CD4-positive, alpha-beta memory T cell (primary cell): Measurements from ENCODE around the gene COQ10A. TPM values are rescaled to one million over a fixed set of nuclear protein-coding genes. Genes with fewer than 3 reads are reported as not detected.

ENCODE experiments used
- CTCF ChIA-PET: fragments of 350-600 bp; sonication (Branson Sonifier 250); formaldehyde crosslinking; loops from one replicate; lab custom pipeline; 2021; ENCODE audit warnings: inconsistent platforms; ENCODE audit not compliant: partially characterized antibody; lab: Charles Lee
- POLR2A ChIA-PET: fragments of 350-600 bp; sonication (Branson Sonifier 250); formaldehyde crosslinking; loops from one replicate; lab custom pipeline; 2021; ENCODE audit not compliant: partially characterized antibody; lab: Charles Lee
- DNase-seq, 5 donors: peaks; one replicate each; pipeline versions ENCODE4 v3.0.0 to v3.0.0-alpha.2; 2020 to 2022; ENCODE audit warnings: mixed read lengths in 1 of 5
- H3K27ac ChIP-seq: one replicate; pipeline ENCODE4 v1.7.0; 2013; ENCODE audit warnings: low read depth, low read length
- H3K27me3 ChIP-seq: 2 replicates; pipeline ENCODE4 v1.7.0; 2013; ENCODE audit warnings: mild to moderate bottlenecking, low read length, moderate library complexity; ENCODE audit not compliant: insufficient read depth
- H3K36me3 ChIP-seq: 2 replicates; pipeline ENCODE4 v1.7.0; 2013; ENCODE audit warnings: mild to moderate bottlenecking, low read length, moderate library complexity; ENCODE audit not compliant: insufficient read depth
- H3K4me1 ChIP-seq: 2 replicates; pipeline ENCODE4 v1.7.0; 2013; ENCODE audit warnings: mild to moderate bottlenecking, low read length, moderate library complexity; ENCODE audit not compliant: insufficient read depth
- H3K4me3 ChIP-seq, 2 donors: one replicate each; pipeline ENCODE4 v1.7.0; 2013; ENCODE audit warnings: low read length in 2 of 2, mild to moderate bottlenecking in 1 of 2
- H3K9me3 ChIP-seq, 2 donors: one replicate each; pipeline ENCODE4 v1.7.0; 2013; ENCODE audit warnings: low read length in 2 of 2, control low read depth in 1 of 2; ENCODE audit not compliant: control insufficient read depth in 1 of 2
- H3K27ac Mint-ChIP-seq, 7 donors: one replicate each; pipeline ENCODE4 v1.8.0; 2020 to 2021; ENCODE audit warnings: mixed read lengths in 7 of 7, mild to moderate bottlenecking in 6 of 7, inconsistent platforms in 3 of 7, moderate library complexity in 3 of 7
- H3K27me3 Mint-ChIP-seq, 2 donors: one replicate each; pipeline ENCODE4 v1.8.0; 2020 to 2021; ENCODE audit warnings: mixed read lengths in 2 of 2
- H3K36me3 Mint-ChIP-seq, 2 donors: one replicate each; pipeline ENCODE4 v1.8.0; 2020 to 2021; ENCODE audit warnings: mixed read lengths in 2 of 2, inconsistent platforms in 1 of 2, mild to moderate bottlenecking in 1 of 2
- H3K4me1 Mint-ChIP-seq, 4 donors: one replicate each; pipeline ENCODE4 v1.8.0; 2020 to 2021; ENCODE audit warnings: mixed read lengths in 4 of 4, mild to moderate bottlenecking in 1 of 4
- H3K4me3 Mint-ChIP-seq, 8 donors: one replicate each; pipeline ENCODE4 v1.8.0; 2020 to 2021; ENCODE audit warnings: mixed read lengths in 8 of 8, mild to moderate bottlenecking in 7 of 8, moderate library complexity in 6 of 8, inconsistent platforms in 3 of 8
- H3K9me3 Mint-ChIP-seq, 8 donors: one replicate each; pipeline ENCODE4 v1.8.0; 2020 to 2021; ENCODE audit warnings: mixed read lengths in 8 of 8, mild to moderate bottlenecking in 5 of 8, inconsistent platforms in 3 of 8, moderate library complexity in 1 of 8
- intact Hi-C: fragments of 100-400 bp; cut with micrococcal nuclease; formaldehyde crosslinking; loops from one replicate; pipeline ENCODE4 v1.15.1; 2023
- polyA plus RNA-seq, 2 donors: library from polyadenylated mRNA; unstranded; fragments of 300-500 nt; fragmentation: Illumina TruSeq; gene quantifications; one replicate each; pipeline ENCODE4 v1.2.3, GENCODE V29; 2021
- total RNA-seq, 2 experiments: library from RNA; stranded (reverse); gene quantifications; one replicate each; pipeline ENCODE4 v1.2.3, GENCODE V29; 2021

COQ10A gene
- total and polyA plus RNA-seq, 4 experiments from 2014 or later, result 8.7 to 38.6 (median 23.5) TPM

DNA sequence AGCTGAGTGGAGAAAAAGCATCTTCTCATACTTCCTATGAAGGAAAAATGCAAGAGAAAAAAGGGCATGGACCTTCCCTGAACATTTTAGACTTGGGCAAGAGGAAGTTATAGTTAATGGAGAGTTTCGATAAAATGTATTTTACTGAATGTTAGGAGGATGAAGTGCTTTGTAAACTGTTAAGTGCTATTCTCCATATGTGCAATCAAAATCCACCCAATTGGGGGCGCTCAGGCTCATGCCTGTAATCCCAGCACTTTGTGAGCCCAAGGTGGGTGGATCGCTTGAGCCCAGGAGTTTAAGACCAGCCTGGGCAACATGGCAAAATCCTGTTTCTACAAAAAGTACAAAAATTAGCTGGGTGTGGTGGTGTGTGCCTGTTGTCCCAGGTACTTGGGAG lies 50.9 kb downstream of the COQ10A start:
- H3K4me3 Mint-ChIP-seq, result no peak overlapping the region
- ChIA-PET POLR2A (interaction anchor here (2.6 to 4.4 kb wide), 3 partner anchors 18 to 131 kb away, joined by 19 to 109 read pairs (median 59); partner anchors contain the start of genes IL23A, PAN2, STAT2 and TIMELESS), CTCF (interaction anchor here (1.0 to 4.4 kb wide), 3 partner anchors 19 to 146 kb away, joined by 3 to 37 read pairs (median 6); partner anchors contain the start of gene TIMELESS)
- H3K4me1 Mint-ChIP-seq, result peaks cover 1 to 25% (median 13%) of the 10 kb centered on the region in 4 donors
- no peak overlapping the region for H3K27ac ChIP-seq
- H3K27ac Mint-ChIP-seq, result peak overlapping the region in 6 of 7 donors; percentile 42 to 74 (median 54)
- no peaks in the 10 kb centered on the region for H3K9me3 ChIP-seq
- no peak for DNase-seq
- peaks cover 15% of the 10 kb centered on the region for H3K36me3 ChIP-seq
- intact Hi-C loops, result loop anchor here (2.0 kb wide), 1 partner anchor 199 kb away; the partner anchor contains the start of gene ZC3H10
- H3K27me3 Mint-ChIP-seq, result no peaks in the 10 kb centered on the region
- H3K27me3 ChIP-seq, result no peaks in the 10 kb centered on the region
- peaks cover 16 to 33% of the 10 kb centered on the region in 2 donors for H3K36me3 Mint-ChIP-seq
- H3K4me1 ChIP-seq, result peaks cover 18% of the 10 kb centered on the region
- H3K9me3 Mint-ChIP-seq, result no peaks in the 10 kb centered on the region
- no peak overlapping the region for H3K4me3 ChIP-seq

Other genes with a start within 250 kb of the COQ10A start
- 1 to 10 TPM; 7.2 to 7.9 TPM for gene IKZF4, start 245.9 kb upstream of the COQ10A start, total RNA-seq
- gene IKZF4, start 245.9 kb upstream of the COQ10A start, polyA plus RNA-seq, result 1 to 10 TPM in 1 of 2 donors, under 1 TPM in 1; 0.37 to 2.2 TPM
- 10 to 100 TPM; 55.6 to 55.8 TPM for gene RPS26, start 225.0 kb upstream of the COQ10A start, total RNA-seq
- 1,000 to 10,000 TPM in 1 of 2 donors, 100 to 1,000 TPM in 1; 386 to 1,449 TPM for gene RPS26, start 225.0 kb upstream of the COQ10A start, polyA plus RNA-seq
- gene ERBB3, start 186.8 kb upstream of the COQ10A start, total RNA-seq, result 1 to 10 TPM; 5.9 to 6.9 TPM
- under 1 TPM; 0.61 to 0.70 TPM for gene ERBB3, start 186.8 kb upstream of the COQ10A start, polyA plus RNA-seq
- gene PA2G4, start 162.4 kb upstream of the COQ10A start, total RNA-seq, result 100 to 1,000 TPM; 106 to 108 TPM
- 100 to 1,000 TPM; 204 to 223 TPM for gene PA2G4, start 162.4 kb upstream of the COQ10A start, polyA plus RNA-seq
- gene RPL41, start 150.3 kb upstream of the COQ10A start, total RNA-seq, result 1,000 to 10,000 TPM; 5,438 to 5,728 TPM
- gene RPL41, start 150.3 kb upstream of the COQ10A start, polyA plus RNA-seq, result 1,000 to 10,000 TPM; 6,058 to 8,691 TPM
- 10 to 100 TPM; 16.3 to 19.6 TPM for gene ZC3H10, start 148.7 kb upstream of the COQ10A start, total RNA-seq
- 1 to 10 TPM in 1 of 2 donors, under 1 TPM in 1; 0.27 to 3.9 TPM for gene ZC3H10, start 148.7 kb upstream of the COQ10A start, polyA plus RNA-seq
- 100 to 1,000 TPM; 249 to 258 TPM for gene ESYT1, start 138.7 kb upstream of the COQ10A start, total RNA-seq
- gene ESYT1, start 138.7 kb upstream of the COQ10A start, polyA plus RNA-seq, result 100 to 1,000 TPM; 395 to 690 TPM
- gene MYL6B, start 114.4 kb upstream of the COQ10A start, total RNA-seq, result 1 to 10 TPM; 2.6 to 3.4 TPM
- 1 to 10 TPM; 1.8 to 4.8 TPM for gene MYL6B, start 114.4 kb upstream of the COQ10A start, polyA plus RNA-seq
- gene MYL6, start 108.6 kb upstream of the COQ10A start, total RNA-seq, result 100 to 1,000 TPM; 567 to 589 TPM
- gene MYL6, start 108.6 kb upstream of the COQ10A start, polyA plus RNA-seq, result 1,000 to 10,000 TPM; 2,141 to 3,317 TPM
- gene SMARCC2, start 77.5 kb upstream of the COQ10A start, total RNA-seq, result 100 to 1,000 TPM; 192 to 199 TPM
- gene SMARCC2, start 77.5 kb upstream of the COQ10A start, polyA plus RNA-seq, result 10 to 100 TPM; 27.0 to 90.9 TPM
- 10 to 100 TPM; 38.1 to 44.8 TPM for gene RNF41, start 45.0 kb upstream of the COQ10A start, total RNA-seq
- gene RNF41, start 45.0 kb upstream of the COQ10A start, polyA plus RNA-seq, result 10 to 100 TPM; 33.2 to 46.7 TPM
- gene NABP2, start 42.6 kb upstream of the COQ10A start, total RNA-seq, result 10 to 100 TPM; 16.9 to 19.1 TPM
- gene NABP2, start 42.6 kb upstream of the COQ10A start, polyA plus RNA-seq, result 1 to 10 TPM; 4.1 to 4.7 TPM
- gene SLC39A5, start 36.9 kb upstream of the COQ10A start, total RNA-seq, result 1 to 10 TPM in 1 of 2 experiments, under 1 TPM in 1; 0.64 to 2.1 TPM
- not detected for gene SLC39A5, start 36.9 kb upstream of the COQ10A start, polyA plus RNA-seq
- gene ANKRD52, start 8.6 kb upstream of the COQ10A start, total RNA-seq, result 10 to 100 TPM; 44.1 to 44.5 TPM
- 10 to 100 TPM in 1 of 2 donors, 1 to 10 TPM in 1; 3.4 to 25.1 TPM for gene ANKRD52, start 8.6 kb upstream of the COQ10A start, polyA plus RNA-seq
- gene CS, start 33.4 kb downstream of the COQ10A start, total RNA-seq, result 100 to 1,000 TPM; 134 to 136 TPM
- gene CS, start 33.4 kb downstream of the COQ10A start, polyA plus RNA-seq, result 10 to 100 TPM; 73.1 to 98.7 TPM
- gene CNPY2, start 49.0 kb downstream of the COQ10A start, total RNA-seq, result 10 to 100 TPM; 93.5 to 95.8 TPM
- gene CNPY2, start 49.0 kb downstream of the COQ10A start, polyA plus RNA-seq, result 100 to 1,000 TPM; 174 to 184 TPM
- gene PAN2, start 67.1 kb downstream of the COQ10A start, total RNA-seq, result 100 to 1,000 TPM; 193 to 203 TPM
- gene PAN2, start 67.1 kb downstream of the COQ10A start, polyA plus RNA-seq, result 10 to 100 TPM in 1 of 2 donors, 1 to 10 TPM in 1; 5.6 to 10.2 TPM
- 10 to 100 TPM; 34.1 to 34.4 TPM for gene IL23A, start 71.9 kb downstream of the COQ10A start, total RNA-seq
- 10 to 100 TPM; 30.3 to 40.1 TPM for gene IL23A, start 71.9 kb downstream of the COQ10A start, polyA plus RNA-seq
- 100 to 1,000 TPM; 192 to 193 TPM for gene STAT2, start 93.2 kb downstream of the COQ10A start, total RNA-seq
- gene STAT2, start 93.2 kb downstream of the COQ10A start, polyA plus RNA-seq, result 10 to 100 TPM; 74.4 to 80.6 TPM
- gene APOF, start 95.9 kb downstream of the COQ10A start, total RNA-seq, result not detected
- gene APOF, start 95.9 kb downstream of the COQ10A start, polyA plus RNA-seq, result not detected
- 1 to 10 TPM; 7.3 to 7.5 TPM for gene TIMELESS, start 182.5 kb downstream of the COQ10A start, total RNA-seq
- gene TIMELESS, start 182.5 kb downstream of the COQ10A start, polyA plus RNA-seq, result 1 to 10 TPM; 3.2 to 5.1 TPM
- gene MIP, start 187.7 kb downstream of the COQ10A start, total RNA-seq, result not detected
- gene MIP, start 187.7 kb downstream of the COQ10A start, polyA plus RNA-seq, result under 1 TPM; 0.09 to 0.32 TPM
- 1 to 10 TPM; 6.5 to 6.9 TPM for gene SPRYD4, start 201.6 kb downstream of the COQ10A start, total RNA-seq
- 1 to 10 TPM; 1.1 to 1.5 TPM for gene SPRYD4, start 201.6 kb downstream of the COQ10A start, polyA plus RNA-seq
- gene GLS2, start 221.2 kb downstream of the COQ10A start, total RNA-seq, result 10 to 100 TPM in 1 of 2 experiments, 1 to 10 TPM in 1; 9.8 to 12.2 TPM
- 1 to 10 TPM; 4.2 to 5.0 TPM for gene GLS2, start 221.2 kb downstream of the COQ10A start, polyA plus RNA-seq